ENCODE data around the gene SYMPK. TPM values are rescaled to one million over a fixed set of nuclear protein-coding genes. Genes with fewer than 3 reads are reported as not detected.

SYMPK gene
- total RNA-seq, 2 donors from 2014 or later = 55.7 to 101 TPM

DNA sequence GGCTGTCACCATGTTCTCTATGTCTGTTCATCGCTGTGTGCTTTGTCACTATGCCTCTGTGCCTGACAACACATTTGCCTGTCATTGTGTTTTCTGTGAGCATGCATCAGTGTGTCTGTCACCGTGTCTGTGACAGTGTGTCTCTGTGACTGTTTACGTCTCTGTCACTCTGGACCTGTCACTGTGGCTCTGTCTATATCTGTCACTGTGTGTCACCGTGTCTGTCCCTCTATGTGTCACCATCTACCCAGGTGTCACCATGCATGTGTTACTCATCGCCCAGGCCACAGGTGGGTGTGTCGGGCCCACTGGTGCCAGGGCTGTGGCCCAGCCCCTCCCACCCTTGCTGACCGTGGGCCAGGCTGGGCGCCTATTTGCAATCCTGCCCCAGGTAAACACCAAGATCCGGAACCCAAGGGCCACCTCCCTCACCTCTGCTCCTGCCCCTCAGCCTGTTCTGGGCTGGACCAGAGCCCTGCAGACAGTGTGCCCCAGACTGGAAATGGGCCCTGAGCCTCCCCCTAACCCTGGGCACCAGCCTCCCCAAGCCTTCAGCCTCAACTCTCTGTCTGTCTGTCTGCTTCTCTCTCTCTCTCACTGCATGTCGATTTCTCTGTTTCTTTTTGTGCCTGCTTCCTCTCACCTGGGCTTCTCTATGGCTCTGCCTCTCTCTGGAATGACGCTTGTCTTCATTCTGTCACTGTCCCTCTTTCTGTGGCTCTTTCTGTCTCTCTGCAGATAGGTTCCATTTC lies 15.3 kb upstream of the SYMPK start:
- Histone ChIP-seq H3K4me1 (peaks cover 12% of the 10 kb centered on the region), H3K36me3 (no peaks in the 10 kb centered on the region), H3K4me3 (no peak overlapping the region), H3K9ac (ENCODE audit: low read depth in 2 of 2, low read length in 2 of 2) (peak overlapping the region in 1 of 2 donors; percentile 30), H3K9me3 (no peaks in the 10 kb centered on the region), H3K27me3 (no peaks in the 10 kb centered on the region), H3K27ac (peak overlapping the region; percentile 15)
- TF ChIP-seq, protein P1, sequence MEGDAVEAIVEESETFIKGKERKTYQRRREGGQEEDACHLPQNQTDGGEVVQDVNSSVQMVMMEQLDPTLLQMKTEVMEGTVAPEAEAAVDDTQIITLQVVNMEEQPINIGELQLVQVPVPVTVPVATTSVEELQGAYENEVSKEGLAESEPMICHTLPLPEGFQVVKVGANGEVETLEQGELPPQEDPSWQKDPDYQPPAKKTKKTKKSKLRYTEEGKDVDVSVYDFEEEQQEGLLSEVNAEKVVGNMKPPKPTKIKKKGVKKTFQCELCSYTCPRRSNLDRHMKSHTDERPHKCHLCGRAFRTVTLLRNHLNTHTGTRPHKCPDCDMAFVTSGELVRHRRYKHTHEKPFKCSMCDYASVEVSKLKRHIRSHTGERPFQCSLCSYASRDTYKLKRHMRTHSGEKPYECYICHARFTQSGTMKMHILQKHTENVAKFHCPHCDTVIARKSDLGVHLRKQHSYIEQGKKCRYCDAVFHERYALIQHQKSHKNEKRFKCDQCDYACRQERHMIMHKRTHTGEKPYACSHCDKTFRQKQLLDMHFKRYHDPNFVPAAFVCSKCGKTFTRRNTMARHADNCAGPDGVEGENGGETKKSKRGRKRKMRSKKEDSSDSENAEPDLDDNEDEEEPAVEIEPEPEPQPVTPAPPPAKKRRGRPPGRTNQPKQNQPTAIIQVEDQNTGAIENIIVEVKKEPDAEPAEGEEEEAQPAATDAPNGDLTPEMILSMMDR (IDR thresholded peaks at IDR 0.05) = no peak
- intact Hi-C loops (cut with DNase I) = no loop called here
- peak; percentile 80 for DNase-seq

DNA sequence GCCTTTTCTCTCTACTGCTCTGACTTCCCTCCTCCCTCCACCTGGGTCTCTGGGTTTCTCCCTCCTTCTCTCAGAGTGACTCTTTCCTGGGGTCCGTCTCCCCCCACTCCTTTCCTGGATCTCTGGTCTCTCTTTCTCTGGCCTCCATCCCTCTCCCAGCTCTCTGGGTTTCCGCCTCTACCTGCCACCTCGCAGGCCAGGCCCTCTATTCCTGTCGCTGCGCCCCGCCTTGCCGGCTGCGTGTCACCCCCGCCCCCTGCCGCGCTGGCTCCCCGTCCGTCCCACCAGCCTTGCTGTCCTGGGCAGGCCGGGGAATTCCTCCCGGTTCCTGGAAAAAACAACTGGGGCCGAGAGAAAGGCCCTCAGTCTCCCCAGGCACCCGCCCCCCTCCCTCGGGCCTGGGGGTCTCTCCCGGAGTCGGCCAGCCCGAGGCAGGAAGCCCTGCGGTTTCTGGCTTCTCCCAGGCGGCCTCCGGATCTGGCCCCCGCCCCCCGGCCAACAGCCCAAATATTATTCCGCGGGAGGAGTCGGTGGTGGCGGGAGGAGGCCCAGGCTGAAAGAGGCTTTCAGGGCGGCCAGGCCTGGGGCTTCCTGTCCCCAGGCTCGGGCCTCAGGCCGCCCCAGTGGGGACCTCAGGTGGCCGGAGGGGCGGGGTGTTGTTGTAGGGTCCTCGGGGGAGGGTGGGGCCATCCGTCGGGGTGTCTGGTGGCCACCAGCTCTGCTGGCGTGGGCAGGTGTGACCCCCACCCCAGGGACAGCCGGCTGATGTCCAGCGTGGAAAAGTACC lies 13.7 kb upstream of the SYMPK start:
- H3K36me3 ChIP-seq = no peaks in the 10 kb centered on the region
- DNase-seq = peak; percentile 51
- peak overlapping the region; percentile 50 for H3K27ac ChIP-seq
- H3K9ac ChIP-seq (ENCODE audit: low read depth in 2 of 2, low read length in 2 of 2) = peak overlapping the region; percentile 19 to 51
- TF ChIP-seq, protein P1 (IDR thresholded peaks at IDR 0.05) = no peak
- H3K4me3 ChIP-seq = peak overlapping the region; percentile 10
- no peaks in the 10 kb centered on the region for H3K27me3 ChIP-seq
- intact Hi-C loops (cut with DNase I) = no loop called here
- peaks cover 12% of the 10 kb centered on the region for H3K4me1 ChIP-seq
- H3K9me3 ChIP-seq = no peaks in the 10 kb centered on the region

DNA sequence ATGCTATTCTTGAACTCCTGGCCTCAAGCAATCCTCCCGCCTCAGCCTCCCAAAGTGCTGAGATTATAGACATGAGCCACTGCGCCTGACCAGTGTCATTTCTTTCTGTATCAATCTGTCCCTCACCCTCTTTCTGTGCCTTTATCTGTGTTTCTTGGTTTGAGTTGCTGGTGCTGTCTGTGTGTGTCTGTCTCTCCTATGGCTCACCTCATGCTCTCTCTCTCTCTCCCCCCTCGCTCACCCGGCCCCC lies 13.1 kb upstream of the SYMPK start:
- H3K27ac ChIP-seq = peak overlapping the region; percentile 50
- H3K27me3 ChIP-seq = no peaks in the 10 kb centered on the region
- TF ChIP-seq, protein P1 (IDR thresholded peaks at IDR 0.05) = no peak
- H3K9ac ChIP-seq (ENCODE audit: low read depth in 2 of 2, low read length in 2 of 2) = peak overlapping the region; percentile 19 to 51
- H3K4me1 ChIP-seq = peaks cover 12% of the 10 kb centered on the region
- no peak for DNase-seq
- no peaks in the 10 kb centered on the region for H3K9me3 ChIP-seq
- no peak overlapping the region for H3K4me3 ChIP-seq
- H3K36me3 ChIP-seq = no peaks in the 10 kb centered on the region
- intact Hi-C loops (cut with DNase I) = no loop called here

DNA sequence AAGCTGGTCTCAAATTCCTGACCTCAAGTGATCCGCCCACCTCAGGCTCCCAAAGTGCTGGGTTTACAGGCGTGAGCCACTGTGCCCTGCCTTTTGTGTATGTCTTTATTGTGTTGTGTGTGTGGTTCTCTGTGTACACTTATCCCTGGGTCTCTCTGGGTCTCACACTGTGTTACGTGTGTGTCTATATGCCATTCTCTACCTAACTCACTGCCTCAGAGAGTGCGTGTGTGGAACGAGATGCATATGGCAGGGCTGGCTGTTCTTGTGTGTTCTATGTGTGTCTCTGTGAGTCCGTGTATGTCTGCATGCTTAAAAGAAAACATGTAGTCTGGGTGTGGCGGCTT lies 11.6 kb upstream of the SYMPK start:
- H3K27ac ChIP-seq = no peak overlapping the region
- intact Hi-C loops (cut with DNase I) = no loop called here
- H3K36me3 ChIP-seq = no peaks in the 10 kb centered on the region
- no peak overlapping the region for H3K9ac ChIP-seq (ENCODE audit: low read depth in 2 of 2, low read length in 2 of 2)
- TF ChIP-seq, protein P1 (IDR thresholded peaks at IDR 0.05) = no peak
- H3K27me3 ChIP-seq = no peaks in the 10 kb centered on the region
- peaks cover 12% of the 10 kb centered on the region for H3K4me1 ChIP-seq
- H3K9me3 ChIP-seq = no peaks in the 10 kb centered on the region
- no peak for DNase-seq
- no peak overlapping the region for H3K4me3 ChIP-seq

DNA sequence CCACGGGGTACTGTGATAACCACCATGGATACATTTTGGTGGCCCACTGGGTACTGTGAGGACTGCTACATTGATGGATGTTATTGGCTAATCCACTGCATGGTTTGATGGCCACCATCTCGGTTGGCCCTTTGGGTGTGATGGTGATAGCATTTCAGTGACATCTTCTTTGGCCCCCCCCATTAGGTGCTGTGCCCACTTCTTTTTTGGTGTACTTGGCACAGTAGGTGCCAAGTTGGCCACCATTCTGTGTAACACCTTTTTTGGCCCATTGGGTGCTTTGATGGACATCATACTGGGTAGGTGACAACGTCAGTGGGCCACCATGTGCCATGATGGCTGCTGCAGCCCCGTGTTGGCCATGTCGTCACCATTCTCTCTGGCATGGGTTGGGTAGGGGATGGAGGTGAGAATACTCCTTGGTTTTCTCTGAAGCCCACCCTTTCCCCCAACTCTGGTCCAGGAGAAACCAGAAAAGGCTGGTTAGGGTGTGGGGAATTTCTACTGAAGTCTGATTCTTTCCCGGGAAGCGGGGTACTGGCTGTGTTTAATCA lies 10.3 kb upstream of the SYMPK start:
- TF ChIP-seq, protein P1 (IDR thresholded peaks at IDR 0.05) = no peak
- no peak overlapping the region for H3K4me3 ChIP-seq
- peaks cover 12% of the 10 kb centered on the region for H3K4me1 ChIP-seq
- H3K27me3 ChIP-seq = no peaks in the 10 kb centered on the region
- no peak overlapping the region for H3K27ac ChIP-seq
- no peaks in the 10 kb centered on the region for H3K9me3 ChIP-seq
- no peak overlapping the region for H3K9ac ChIP-seq (ENCODE audit: low read depth in 2 of 2, low read length in 2 of 2)
- intact Hi-C loops (cut with DNase I) = no loop called here
- H3K36me3 ChIP-seq = no peaks in the 10 kb centered on the region
- no peak for DNase-seq
